WTC11 (cell line): ENCODE data around the gene UVRAG. TPM values are rescaled to one million over a fixed set of nuclear protein-coding genes. Genes with fewer than 3 reads are reported as not detected.

Experiments
- ATAC-seq: fragments of 200-7000 bp; cut with Tn5 transposase; 2 replicates; pipeline ENCODE4 v1.10.0; 2021; ENCODE audit warnings: mild to moderate bottlenecking, moderate library complexity
- CTCF ChIA-PET: fragments of 300-600 bp; sonication (Branson Sonifier 250); formaldehyde crosslinking; loops from one replicate; lab custom pipeline; 2021; ENCODE audit warnings: antibody characterized with exemption; lab: Charles Lee
- POLR2A ChIA-PET: fragments of 350-600 bp; sonication (Branson Sonifier 250); formaldehyde crosslinking; loops from one replicate; lab custom pipeline; 2021; ENCODE audit warnings: antibody characterized with exemption; lab: Charles Lee
- DNase-seq: peaks from one replicate; pipeline ENCODE4 v3.0.0; 2021; ENCODE audit warnings: low spot score
- H3K27ac Mint-ChIP-seq: 2 replicates; pipeline ENCODE4 v1.8.0; 2021; ENCODE audit warnings: mixed read lengths
- H3K27me3 Mint-ChIP-seq: 2 replicates; pipeline ENCODE4 v1.8.0; 2021; ENCODE audit warnings: low read depth, mild to moderate bottlenecking, moderate library complexity, mixed read lengths
- H3K36me3 Mint-ChIP-seq: 2 replicates; pipeline ENCODE4 v1.8.0; 2021; ENCODE audit warnings: mixed read lengths
- H3K4me1 Mint-ChIP-seq: 2 replicates; pipeline ENCODE4 v1.8.0; 2022; ENCODE audit warnings: mixed read lengths
- H3K4me3 Mint-ChIP-seq: 2 replicates; pipeline ENCODE4 v1.8.0; 2021; ENCODE audit warnings: mild to moderate bottlenecking, moderate library complexity, mixed read lengths
- H3K9me3 Mint-ChIP-seq: 2 replicates; pipeline ENCODE4 v1.8.0; 2021; ENCODE audit warnings: mixed read lengths
- CBFB ChIP-seq: sonication (generic); formaldehyde crosslinking; IDR thresholded peaks from 2 replicates; pipeline ENCODE4 v1.8.1; 2022; ENCODE audit warnings: mild to moderate bottlenecking, low read depth, missing genetic modification reagents
- ESRRA ChIP-seq: sonication (generic); formaldehyde crosslinking; IDR thresholded peaks from 2 replicates; pipeline ENCODE4 v1.8.1; 2022; ENCODE audit warnings: mild to moderate bottlenecking, missing genetic modification reagents, borderline replicate concordance
- FOXK1 ChIP-seq: sonication (generic); formaldehyde crosslinking; IDR thresholded peaks from 2 replicates; pipeline ENCODE4 v1.8.0; 2022; ENCODE audit warnings: mild to moderate bottlenecking, moderate library complexity, missing genetic modification reagents
- HMGA2 ChIP-seq: fragments of 250-450 bp; sonication (Bioruptor Pico); IDR thresholded peaks from 2 replicates; pipeline ENCODE4 v1.4.0; 2021; ENCODE audit warnings: mild to moderate bottlenecking, moderate library complexity
- MXD4 ChIP-seq: fragments of 250-450 bp; sonication (Bioruptor Pico); IDR thresholded peaks from 2 replicates; pipeline ENCODE4 v1.8.0; 2021; ENCODE audit warnings: mild to moderate bottlenecking, moderate library complexity, borderline replicate concordance
- NFYB ChIP-seq: sonication (generic); formaldehyde crosslinking; conservative IDR thresholded peaks from 2 replicates; pipeline ENCODE4 v1.8.0; 2022; ENCODE audit warnings: low read depth, missing genetic modification reagents
- PRRX2 ChIP-seq: fragments of 250-450 bp; sonication (Bioruptor Pico); IDR thresholded peaks from 2 replicates; pipeline ENCODE4 v1.8.0; 2021; ENCODE audit warnings: mild to moderate bottlenecking
- RELA ChIP-seq: sonication (generic); formaldehyde crosslinking; IDR thresholded peaks from 2 replicates; pipeline ENCODE4 v1.8.1; 2022; ENCODE audit warnings: missing genetic modification reagents, mild to moderate bottlenecking, borderline replicate concordance
- ZBTB21 ChIP-seq: sonication (generic); formaldehyde crosslinking; IDR thresholded peaks from 2 replicates; pipeline ENCODE4 v1.8.1; 2023; ENCODE audit warnings: mild to moderate bottlenecking, missing genetic modification reagents, borderline replicate concordance
- ZNF232 ChIP-seq: sonication (generic); formaldehyde crosslinking; IDR thresholded peaks from 2 replicates; pipeline ENCODE4 v1.8.0; 2022; ENCODE audit warnings: mild to moderate bottlenecking, missing genetic modification reagents
- ZNF396 ChIP-seq: fragments of 250-450 bp; sonication (Bioruptor Pico); IDR thresholded peaks from 2 replicates; pipeline ENCODE4 v1.8.0; 2021; ENCODE audit warnings: mild to moderate bottlenecking, moderate library complexity, borderline replicate concordance
- ZNF416 ChIP-seq: fragments of 250-450 bp; sonication (Bioruptor Pico); IDR thresholded peaks from 2 replicates; pipeline ENCODE4 v1.9.0; 2021; ENCODE audit warnings: mild to moderate bottlenecking, inconsistent platforms
- total RNA-seq: library from RNA; stranded (reverse); gene quantifications from 3 replicates; pipeline ENCODE4 v1.2.3, GENCODE V29; 2021
- TF ChIP-seq, protein P1 (sequence below): sonication (generic); formaldehyde crosslinking; IDR thresholded peaks from 2 replicates; pipeline ENCODE4 v1.8.0; 2022; ENCODE audit warnings: mild to moderate bottlenecking, missing genetic modification reagents
- TF ChIP-seq, protein P2 (sequence below): sonication (generic); formaldehyde crosslinking; IDR thresholded peaks from 2 replicates; pipeline ENCODE4 v1.8.1; 2023; ENCODE audit warnings: mild to moderate bottlenecking, missing genetic modification reagents, moderate library complexity
- TF ChIP-seq, protein P3 (sequence below): fragments of 250-450 bp; sonication (Bioruptor Pico); conservative IDR thresholded peaks from 2 replicates; pipeline ENCODE4 v1.9.0; 2021; ENCODE audit warnings: mild to moderate bottlenecking
- TF ChIP-seq, protein P4 (sequence below): sonication (generic); formaldehyde crosslinking; IDR thresholded peaks from 2 replicates; pipeline ENCODE4 v1.8.1; 2023; ENCODE audit warnings: mild to moderate bottlenecking, missing genetic modification reagents, moderate library complexity
- TF ChIP-seq, protein P5 (sequence below): sonication (generic); formaldehyde crosslinking; conservative IDR thresholded peaks from 2 replicates; pipeline ENCODE4 v1.8.1; 2022; ENCODE audit warnings: mild to moderate bottlenecking, missing genetic modification reagents
- TF ChIP-seq, protein P6 (sequence below): sonication (generic); formaldehyde crosslinking; IDR thresholded peaks from 2 replicates; pipeline ENCODE4 v1.8.0; 2022; ENCODE audit warnings: mild to moderate bottlenecking, missing genetic modification reagents

UVRAG gene
- total RNA-seq, 1 experiment from 2014 or later = 14.5 TPM

DNA sequence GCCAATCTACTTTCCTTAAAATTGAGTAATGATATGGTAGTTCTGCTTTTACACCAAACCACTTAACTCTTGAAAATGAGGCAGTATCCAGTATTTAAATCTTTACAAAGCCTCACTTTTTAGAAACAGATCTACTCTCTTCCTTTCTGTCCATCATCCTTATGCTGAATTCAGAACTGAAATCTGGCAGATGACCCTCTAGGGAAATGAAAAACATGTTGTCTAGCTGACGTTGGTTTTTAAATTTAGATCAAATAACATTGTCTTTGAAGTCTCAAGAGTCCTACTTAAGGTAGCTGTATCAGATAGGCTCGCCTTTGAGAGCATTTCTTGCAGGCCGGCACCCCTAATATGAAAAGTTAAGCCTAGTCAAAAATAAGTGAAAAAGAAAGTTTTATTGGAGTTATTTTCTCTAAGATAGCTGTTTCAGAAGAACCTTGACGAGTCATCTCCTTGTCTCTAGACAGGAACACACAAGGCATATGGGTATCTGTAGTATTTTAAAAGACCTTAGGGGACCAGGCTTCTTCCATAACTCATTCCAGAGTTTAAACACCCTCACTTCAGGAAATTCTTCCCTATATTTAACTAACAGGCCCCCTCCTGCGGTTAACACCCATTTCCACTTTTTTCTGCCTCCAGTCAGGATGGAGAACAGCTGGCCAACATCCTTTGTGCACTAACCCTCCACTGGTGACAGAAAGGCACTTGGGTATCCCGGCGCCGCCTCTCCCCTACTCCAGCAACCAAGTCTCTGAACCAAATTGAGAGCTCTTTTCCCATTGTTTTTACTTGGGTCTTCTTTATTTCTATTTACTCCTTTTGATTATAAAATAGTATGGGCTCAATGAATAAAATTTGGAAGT, 310.1 kb downstream of the UVRAG start:
- no peak for ATAC-seq
- no peak for DNase-seq
- Mint-ChIP-seq H3K4me3 (no peak overlapping the region), H3K27ac (no peak overlapping the region), H3K36me3 (0 out of 2 replicates have a peak, but pooled peaks cover 5% of the 10 kb centered on the region), H3K4me1 (peaks cover 7% of the 10 kb centered on the region)
- CTCF ChIA-PET = interaction anchor here (1.9 kb wide), 1 partner anchor 27 kb away, joined by 10 read pairs; no protein-coding TSS in a partner anchor
- TF ChIP-seq ZBTB21 (CRISPR knock-in tag) (no peak), RELA (CRISPR knock-in tag) (no peak), FOXK1 (no peak), ZNF416 (CRISPR knock-in tag) (no peak)
- TF ChIP-seq, protein P1, sequence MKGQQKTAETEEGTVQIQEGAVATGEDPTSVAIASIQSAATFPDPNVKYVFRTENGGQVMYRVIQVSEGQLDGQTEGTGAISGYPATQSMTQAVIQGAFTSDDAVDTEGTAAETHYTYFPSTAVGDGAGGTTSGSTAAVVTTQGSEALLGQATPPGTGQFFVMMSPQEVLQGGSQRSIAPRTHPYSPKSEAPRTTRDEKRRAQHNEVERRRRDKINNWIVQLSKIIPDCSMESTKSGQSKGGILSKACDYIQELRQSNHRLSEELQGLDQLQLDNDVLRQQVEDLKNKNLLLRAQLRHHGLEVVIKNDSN (CRISPR knock-in tag) = no peak
- TF ChIP-seq, all 79 proteins: peak for 0
- POLR2A ChIA-PET = interaction anchor here (1.0 kb wide), 1 partner anchor 17 kb away, joined by 3 read pairs; no protein-coding TSS in a partner anchor
- Mint-ChIP-seq H3K9me3 (no peaks in the 10 kb centered on the region), H3K27me3 (no peaks in the 10 kb centered on the region)

DNA sequence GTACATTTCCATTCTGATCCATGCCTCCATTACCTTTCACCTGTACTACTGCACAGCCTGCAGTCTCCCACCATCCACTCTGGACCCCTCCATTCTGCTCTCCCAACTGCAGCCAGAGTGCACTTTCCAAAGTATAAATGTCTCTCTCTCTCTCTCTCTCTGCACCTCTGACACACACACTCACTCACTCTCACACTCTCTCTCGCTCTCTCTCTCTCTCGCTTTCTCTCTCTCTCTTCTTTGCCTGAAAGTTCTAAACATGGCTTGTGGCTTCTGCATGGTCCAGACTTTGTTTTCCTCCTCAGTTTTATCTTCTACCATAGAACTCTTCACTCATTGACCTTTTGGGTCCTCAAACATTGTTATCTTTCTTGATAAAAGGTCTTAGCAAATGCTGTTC, 314.7 kb downstream of the UVRAG start:
- ChIA-PET CTCF (interaction anchor here (1.1 kb wide), 1 partner anchor 22 kb away, joined by 4 read pairs; no protein-coding TSS in a partner anchor), POLR2A (no interaction called here)
- no peak for TF ChIP-seq HMGA2 (CRISPR knock-in tag)
- no peak for TF ChIP-seq NFYB
- no peak for TF ChIP-seq MXD4 (CRISPR knock-in tag)
- TF ChIP-seq ZNF396 (CRISPR knock-in tag) = no peak
- Mint-ChIP-seq H3K27me3 (no peaks in the 10 kb centered on the region), H3K4me3 (no peak overlapping the region), H3K36me3 (0 out of 2 replicates have a peak, but pooled peaks cover 5% of the 10 kb centered on the region), H3K9me3 (no peaks in the 10 kb centered on the region), H3K27ac (no peak overlapping the region), H3K4me1 (no peaks in the 10 kb centered on the region)
- ATAC-seq (no peak), DNase-seq (no peak)

DNA sequence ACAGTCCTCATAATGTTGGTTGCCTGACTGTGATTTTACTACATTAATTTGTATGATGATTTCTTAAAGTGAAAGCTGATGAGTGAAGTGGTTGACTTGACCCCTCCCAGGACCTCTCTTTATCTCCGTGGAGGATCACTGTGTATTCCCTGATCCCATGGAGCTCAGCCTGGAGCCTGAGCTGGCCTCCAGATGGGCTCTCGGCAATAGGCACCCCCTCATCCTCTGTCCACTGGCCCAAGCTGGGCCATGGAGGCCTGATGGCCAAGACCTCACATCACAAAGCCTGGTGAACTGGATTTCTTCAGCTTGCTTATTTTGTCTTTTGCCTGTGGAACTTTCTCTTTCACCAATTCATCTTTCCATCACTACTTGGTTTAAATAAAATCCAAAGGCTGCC, 316.1 kb downstream of the UVRAG start:
- no peaks in the 10 kb centered on the region for H3K27me3 Mint-ChIP-seq
- no peak overlapping the region for H3K27ac Mint-ChIP-seq
- ChIA-PET CTCF (interaction anchor here (1.4 kb wide), 2 partner anchors 10 to 21 kb away, joined by 3 to 12 read pairs; no protein-coding TSS in a partner anchor), POLR2A (interaction anchor here (0.6 kb wide), 1 partner anchor 251 kb away, joined by 3 read pairs; no protein-coding TSS in a partner anchor)
- TF ChIP-seq PRRX2 (no peak), ZNF396 (CRISPR knock-in tag) (no peak), MXD4 (CRISPR knock-in tag) (no peak), ESRRA (CRISPR knock-in tag) (no peak), NFYB (no peak), ZNF232 (CRISPR knock-in tag) (no peak), CBFB (CRISPR knock-in tag) (no peak)
- TF ChIP-seq, protein P2, sequence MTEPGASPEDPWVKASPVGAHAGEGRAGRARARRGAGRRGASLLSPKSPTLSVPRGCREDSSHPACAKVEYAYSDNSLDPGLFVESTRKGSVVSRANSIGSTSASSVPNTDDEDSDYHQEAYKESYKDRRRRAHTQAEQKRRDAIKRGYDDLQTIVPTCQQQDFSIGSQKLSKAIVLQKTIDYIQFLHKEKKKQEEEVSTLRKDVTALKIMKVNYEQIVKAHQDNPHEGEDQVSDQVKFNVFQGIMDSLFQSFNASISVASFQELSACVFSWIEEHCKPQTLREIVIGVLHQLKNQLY (CRISPR knock-in tag) = no peak
- TF ChIP-seq, protein P3, sequence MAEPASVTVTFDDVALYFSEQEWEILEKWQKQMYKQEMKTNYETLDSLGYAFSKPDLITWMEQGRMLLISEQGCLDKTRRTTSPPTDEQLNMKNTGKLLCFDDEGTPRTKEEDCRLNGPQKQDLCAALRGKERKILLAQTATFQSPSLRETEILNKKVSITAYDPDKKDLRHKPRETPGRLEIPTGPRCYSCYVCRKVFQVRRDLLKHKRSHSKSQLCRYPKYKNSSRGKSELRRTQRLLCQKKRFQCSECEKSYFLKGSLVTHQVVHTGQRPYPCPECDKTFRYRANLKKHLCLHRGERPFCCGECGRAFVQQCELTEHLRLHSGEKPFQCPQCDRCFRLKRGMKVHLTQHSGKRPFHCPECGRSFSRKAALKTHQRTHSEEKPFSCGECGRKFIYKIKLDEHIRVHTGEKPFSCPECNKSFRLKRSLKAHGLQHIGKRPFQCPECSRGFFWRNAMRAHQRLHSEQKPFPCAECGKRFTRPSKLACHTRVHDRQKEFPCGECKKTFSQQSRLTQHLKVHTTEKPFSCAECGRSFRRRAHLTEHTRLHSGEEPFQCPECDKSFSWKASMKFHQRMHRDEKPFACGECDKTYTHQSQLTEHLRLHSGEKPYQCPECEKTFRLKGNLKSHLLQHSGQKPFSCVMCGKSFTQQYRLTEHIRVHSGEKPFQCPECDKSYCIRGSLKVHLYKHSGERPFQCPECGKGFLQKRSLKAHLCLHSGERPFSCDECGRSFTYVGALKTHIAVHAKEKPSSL = no peak
- TF ChIP-seq, protein P4, sequence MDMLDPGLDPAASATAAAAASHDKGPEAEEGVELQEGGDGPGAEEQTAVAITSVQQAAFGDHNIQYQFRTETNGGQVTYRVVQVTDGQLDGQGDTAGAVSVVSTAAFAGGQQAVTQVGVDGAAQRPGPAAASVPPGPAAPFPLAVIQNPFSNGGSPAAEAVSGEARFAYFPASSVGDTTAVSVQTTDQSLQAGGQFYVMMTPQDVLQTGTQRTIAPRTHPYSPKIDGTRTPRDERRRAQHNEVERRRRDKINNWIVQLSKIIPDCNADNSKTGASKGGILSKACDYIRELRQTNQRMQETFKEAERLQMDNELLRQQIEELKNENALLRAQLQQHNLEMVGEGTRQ = no peak
- TF ChIP-seq, protein P5, sequence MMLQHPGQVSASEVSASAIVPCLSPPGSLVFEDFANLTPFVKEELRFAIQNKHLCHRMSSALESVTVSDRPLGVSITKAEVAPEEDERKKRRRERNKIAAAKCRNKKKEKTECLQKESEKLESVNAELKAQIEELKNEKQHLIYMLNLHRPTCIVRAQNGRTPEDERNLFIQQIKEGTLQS (CRISPR knock-in tag) = no peak
- TF ChIP-seq, protein P6, sequence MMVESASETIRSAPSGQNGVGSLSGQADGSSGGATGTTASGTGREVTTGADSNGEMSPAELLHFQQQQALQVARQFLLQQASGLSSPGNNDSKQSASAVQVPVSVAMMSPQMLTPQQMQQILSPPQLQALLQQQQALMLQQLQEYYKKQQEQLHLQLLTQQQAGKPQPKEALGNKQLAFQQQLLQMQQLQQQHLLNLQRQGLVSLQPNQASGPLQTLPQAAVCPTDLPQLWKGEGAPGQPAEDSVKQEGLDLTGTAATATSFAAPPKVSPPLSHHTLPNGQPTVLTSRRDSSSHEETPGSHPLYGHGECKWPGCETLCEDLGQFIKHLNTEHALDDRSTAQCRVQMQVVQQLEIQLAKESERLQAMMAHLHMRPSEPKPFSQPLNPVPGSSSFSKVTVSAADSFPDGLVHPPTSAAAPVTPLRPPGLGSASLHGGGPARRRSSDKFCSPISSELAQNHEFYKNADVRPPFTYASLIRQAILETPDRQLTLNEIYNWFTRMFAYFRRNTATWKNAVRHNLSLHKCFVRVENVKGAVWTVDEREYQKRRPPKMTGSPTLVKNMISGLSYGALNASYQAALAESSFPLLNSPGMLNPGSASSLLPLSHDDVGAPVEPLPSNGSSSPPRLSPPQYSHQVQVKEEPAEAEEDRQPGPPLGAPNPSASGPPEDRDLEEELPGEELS (CRISPR knock-in tag) = no peak
- H3K4me1 Mint-ChIP-seq = no peaks in the 10 kb centered on the region; the same call in 1 of the 2 replicates
- no peak overlapping the region for H3K4me3 Mint-ChIP-seq
- 0 out of 2 replicates have a peak, but pooled peaks cover 5% of the 10 kb centered on the region for H3K36me3 Mint-ChIP-seq
- ATAC-seq = no peak
- no peak for DNase-seq
- no peaks in the 10 kb centered on the region for H3K9me3 Mint-ChIP-seq
